HL-60 (cell line): ENCODE data around the gene CEP89.

Source experiments
- DNase-seq, 2 experiments: peaks; one replicate each; pipeline ENCODE4 v3.0.0-alpha.2; 2010 to 2020; ENCODE audit warnings: low read depth in 1 of 2, low spot score in 1 of 2
- H3K27ac ChIP-seq: fragments of 250-450 bp; sonication (Bioruptor Pico); replicated peaks from 2 replicates; pipeline ENCODE4 v1.5.1; 2020; ENCODE audit warnings: mild to moderate bottlenecking, moderate library complexity
- H3K27me3 ChIP-seq: fragments of 250-450 bp; sonication (Bioruptor Pico); 2 replicates; pipeline ENCODE4 v1.5.1; 2021; ENCODE audit warnings: mild to moderate bottlenecking, moderate library complexity; ENCODE audit not compliant: insufficient read depth, poor library complexity, severe bottlenecking
- H3K4me3 ChIP-seq: replicated peaks from 2 replicates; pipeline ENCODE4 v1.5.1; 2011; ENCODE audit warnings: mild to moderate bottlenecking, control low read depth, low read length; ENCODE audit not compliant: insufficient read depth
- CTCF ChIP-seq: IDR thresholded peaks from one replicate; pipeline ENCODE4 v1.5.1; 2011; ENCODE audit warnings: low read length, control low read depth, inconsistent platforms; ENCODE audit not compliant: insufficient read depth
- GABPA ChIP-seq: IDR thresholded peaks from 2 replicates; pipeline ENCODE4 v1.6.1; 2012; ENCODE audit warnings: low read depth
- POLR2AphosphoS5 ChIP-seq: IDR thresholded peaks from 2 replicates; pipeline ENCODE4 v1.6.1; 2012; ENCODE audit warnings: low read depth
- REST ChIP-seq: IDR thresholded peaks from 2 replicates; pipeline ENCODE4 v1.6.1; 2012; ENCODE audit warnings: low read depth; ENCODE audit not compliant: insufficient replicate concordance
- SPI1 ChIP-seq: IDR thresholded peaks from 2 replicates; pipeline ENCODE4 v1.6.1; 2012; ENCODE audit warnings: low read depth, mild to moderate bottlenecking, borderline replicate concordance

Gene CEP89

GRCh38 chr19:32896516-32897214 lies 75.1 kb downstream of the CEP89 start:
- Histone ChIP-seq H3K27ac (no peak overlapping the region), H3K4me3 (no peak overlapping the region), H3K27me3 (no peaks in the 10 kb centered on the region)
- no peak for DNase-seq
- TF ChIP-seq POLR2AphosphoS5 (no peak), CTCF (no peak), SPI1 (no peak), REST (no peak), GABPA (no peak)

GRCh38 chr19:32895384-32895783 lies 76.4 kb downstream of the CEP89 start:
- no peak overlapping the region for H3K4me3 ChIP-seq
- DNase-seq = no peak
- no peak overlapping the region for H3K27ac ChIP-seq
- no peak for TF ChIP-seq GABPA
- TF ChIP-seq POLR2AphosphoS5 = no peak
- TF ChIP-seq REST = no peak
- no peak for TF ChIP-seq CTCF
- TF ChIP-seq SPI1 = no peak
- H3K27me3 ChIP-seq = no peaks in the 10 kb centered on the region

GRCh38 chr19:32891609-32892008 lies 80.1 kb downstream of the CEP89 start:
- Histone ChIP-seq H3K27me3 (no peaks in the 10 kb centered on the region), H3K27ac (no peak overlapping the region), H3K4me3 (no peak overlapping the region)
- TF ChIP-seq POLR2AphosphoS5 = no peak
- no peak for TF ChIP-seq CTCF
- TF ChIP-seq GABPA = no peak
- TF ChIP-seq SPI1 = no peak
- no peak for TF ChIP-seq REST
- DNase-seq = no peak
